Ascending aorta (tissue), 2 donors: ENCODE measurements around the gene DLG1. TPM values are rescaled to one million over a fixed set of nuclear protein-coding genes. Genes with fewer than 3 reads are reported as not detected.
A peak's percentile ranks its signal among the peaks of the same experiment; 100 is the strongest.

Source experiments
- DNase-seq, 2 donors: peaks; one replicate each; pipeline ENCODE4 v3.0.0-alpha.2; 2019; ENCODE audit warnings: low spot score in 2 of 2
- H3K27ac ChIP-seq, 2 donors: fragments of 200-600 bp; sonication (generic); one replicate each; pipeline ENCODE4 v1.5.1; 2016 to 2017; ENCODE audit warnings: mild to moderate bottlenecking in 1 of 2
- H3K27me3 ChIP-seq: fragments of 200-600 bp; sonication (generic); one replicate; pipeline ENCODE4 v1.5.1; 2017
- H3K36me3 ChIP-seq, 2 donors: fragments of 200-600 bp; sonication (generic); one replicate each; pipeline ENCODE4 v1.5.1; 2016
- H3K4me1 ChIP-seq, 2 donors: fragments of 200-600 bp; sonication (generic); one replicate each; pipeline ENCODE4 v1.5.1; 2016 to 2017; ENCODE audit warnings: mild to moderate bottlenecking in 1 of 2
- H3K4me3 ChIP-seq, 2 donors: fragments of 200-600 bp; sonication (generic); one replicate each; pipeline ENCODE4 v1.5.1; 2016 to 2017; ENCODE audit warnings: mild to moderate bottlenecking in 1 of 2
- H3K9me3 ChIP-seq, 2 donors: fragments of 200-600 bp; sonication (generic); one replicate each; pipeline ENCODE4 v1.5.1; 2016
- CTCF ChIP-seq, 3 experiments: fragments of 200-600 bp in 2 of 3; fragments of 450-650 bp in 1 of 3; sonication (generic) in 2 of 3; IDR thresholded peaks; one replicate each; pipeline ENCODE4 v1.5.1; 2016 to 2019; ENCODE audit warnings: antibody characterized with exemption in 3 of 3, mild to moderate bottlenecking in 1 of 3, moderate library complexity in 1 of 3
- intact Hi-C: fragments of 100-400 bp; cut with DNase I; formaldehyde crosslinking; loops from one replicate; pipeline ENCODE4 v1.15.1; 2023
- total RNA-seq: library from RNA; depleted of rRNA; stranded (reverse); fragments of >200 nt; gene quantifications from one replicate; pipeline ENCODE4 v1.1.0, GENCODE V29; 2016

The DLG1 gene
- total RNA-seq = 31.0 TPM

- intact Hi-C loops = loop anchor here (1.0 to 5.0 kb wide), 5 partner anchors 54 to 1856 kb away; partner anchors contain the start of gene ACAP2
- no peak for TF ChIP-seq CTCF (IDR thresholded peaks at IDR 0.05)
- peak within 1 kb of the TSS; percentile 89 to 91 for H3K27ac ChIP-seq
- H3K36me3 ChIP-seq = no peaks in the 10 kb centered on the region
- peaks cover 0 to 14% of the 10 kb centered on the region in 2 donors for H3K4me1 ChIP-seq
- peak; percentile 38 to 93 for DNase-seq
- no peaks in the 10 kb centered on the region for H3K9me3 ChIP-seq
- peak within 1 kb of the TSS; percentile 87 to 98 for H3K4me3 ChIP-seq
- no peaks in the 10 kb centered on the region for H3K27me3 ChIP-seq
Measured at GRCh38 chr3:197298341-197298944, at the start of gene DLG1. TSS of gene DLG1 (minus strand) at chr3:197298612. CDS start at chr3:197297204, 1,408 bp downstream.

DNA sequence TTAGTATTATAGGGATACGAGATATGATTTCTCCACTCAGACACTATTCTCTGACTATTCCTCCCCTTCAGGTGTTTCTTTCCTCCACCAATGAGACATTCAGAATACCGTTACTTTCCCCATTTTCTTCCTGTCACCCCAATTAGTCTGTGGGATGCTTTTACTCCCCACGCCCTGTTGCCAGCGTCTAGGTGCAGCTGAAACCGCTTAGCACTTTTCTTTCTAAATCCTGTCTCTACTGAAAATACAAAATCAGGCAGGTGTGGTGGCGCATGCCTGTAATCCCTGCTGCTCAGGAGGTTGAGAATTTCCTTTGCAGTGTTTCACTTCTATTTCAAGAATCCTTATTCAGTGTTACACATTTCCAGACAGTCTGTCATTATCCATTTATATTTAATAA lies 49.6 kb upstream of the DLG1 start:
- no peak overlapping the region for H3K4me3 ChIP-seq

DNA sequence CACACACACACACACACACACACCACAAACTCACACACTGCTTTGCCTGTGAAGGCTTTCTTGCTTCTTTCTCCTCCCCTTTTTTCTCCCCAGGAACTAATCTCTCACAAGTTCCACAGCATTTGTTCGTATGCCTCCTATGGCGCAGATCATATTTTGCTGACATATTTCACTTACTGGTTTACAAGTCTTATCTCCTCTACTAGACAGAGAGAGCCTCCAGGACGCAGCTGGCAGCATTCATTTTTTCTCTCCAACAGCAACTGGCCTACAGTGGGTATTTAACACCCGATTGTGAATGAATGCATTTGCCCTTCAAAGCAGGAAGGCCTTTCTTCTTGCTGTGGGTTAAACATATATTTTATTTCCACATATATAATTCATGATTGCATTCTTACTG lies 47.0 kb upstream of the DLG1 start:
- no peak for TF ChIP-seq CTCF (IDR thresholded peaks at IDR 0.05)
- Histone ChIP-seq H3K27ac (no peak overlapping the region), H3K4me1 (no peaks in the 10 kb centered on the region), H3K9me3 (no peaks in the 10 kb centered on the region), H3K27me3 (no peaks in the 10 kb centered on the region), H3K36me3 (no peaks in the 10 kb centered on the region), H3K4me3 (no peak overlapping the region)
- DNase-seq = no peak
- intact Hi-C loops = no loop called here

More for the DNA sequence above, 49.6 kb upstream of the DLG1 start:
- DNase-seq = no peak
- intact Hi-C loops = no loop called here
- Histone ChIP-seq H3K9me3 (no peaks in the 10 kb centered on the region), H3K27me3 (no peaks in the 10 kb centered on the region), H3K4me1 (peaks cover 0 to 2% of the 10 kb centered on the region in 2 donors), H3K36me3 (no peaks in the 10 kb centered on the region), H3K27ac (no peak overlapping the region)
- TF ChIP-seq CTCF (IDR thresholded peaks at IDR 0.05) = no peak

GRCh38 chr3:197344582-197345318 lies 46.3 kb upstream of the DLG1 start:
- H3K36me3 ChIP-seq = no peaks in the 10 kb centered on the region
- no peak for DNase-seq
- intact Hi-C loops = no loop called here
- TF ChIP-seq CTCF (IDR thresholded peaks at IDR 0.05) = no peak
- no peaks in the 10 kb centered on the region for H3K9me3 ChIP-seq
- no peak overlapping the region for H3K4me3 ChIP-seq
- H3K27me3 ChIP-seq = no peaks in the 10 kb centered on the region
- no peaks in the 10 kb centered on the region for H3K4me1 ChIP-seq
- H3K27ac ChIP-seq = no peak overlapping the region

DNA sequence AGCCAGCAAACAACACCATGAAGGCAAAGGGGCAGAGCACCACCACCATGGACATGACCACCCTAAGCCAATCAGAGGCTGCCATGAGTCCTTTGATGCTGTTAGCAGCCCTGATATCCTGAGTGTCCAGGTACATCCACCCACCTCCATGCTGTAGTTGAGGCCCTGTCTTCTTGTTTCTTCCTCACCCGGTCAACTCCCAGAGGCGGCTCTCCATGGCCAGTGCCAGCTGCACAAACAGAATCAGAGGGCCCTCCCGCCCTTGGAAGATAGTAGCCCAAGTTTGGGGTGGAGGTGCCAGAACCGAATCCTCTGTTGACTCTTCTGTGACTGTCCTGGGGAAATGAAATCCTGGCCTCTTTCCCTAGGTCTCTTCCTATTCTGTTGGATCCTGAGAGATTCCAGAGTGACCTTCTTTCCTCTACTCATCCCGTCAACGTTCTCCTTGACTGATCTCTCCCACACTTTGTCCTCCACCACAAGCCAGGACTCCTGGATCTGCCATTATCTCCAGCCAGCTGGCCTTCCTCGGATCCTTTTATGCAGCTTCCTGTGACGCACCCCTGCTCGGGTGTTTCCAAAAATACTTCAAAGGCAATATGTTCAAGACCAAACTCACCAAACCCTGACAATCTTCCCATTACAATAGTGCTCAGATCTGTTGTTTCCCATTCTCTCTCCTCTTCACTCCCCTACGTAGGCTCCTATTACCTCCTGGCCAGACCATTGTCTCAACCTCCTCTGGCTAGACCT lies 45.4 kb upstream of the DLG1 start:
- Histone ChIP-seq H3K27ac (no peak overlapping the region), H3K4me3 (no peak overlapping the region), H3K27me3 (no peaks in the 10 kb centered on the region), H3K4me1 (no peaks in the 10 kb centered on the region), H3K9me3 (no peaks in the 10 kb centered on the region), H3K36me3 (no peaks in the 10 kb centered on the region)
- TF ChIP-seq CTCF (IDR thresholded peaks at IDR 0.05) = no peak
- intact Hi-C loops = no loop called here
- DNase-seq = no peak
